Smooth muscle cell (in vitro differentiated cells): Measurements from ENCODE around the gene ISLR2. TPM values are rescaled to one million over a fixed set of nuclear protein-coding genes. Genes with fewer than 3 reads are reported as not detected.

Experiments used
- DNase-seq: peaks from one replicate; lab custom pipeline; 2025; ENCODE audit not compliant: unreplicated experiment; lab: John Stamatoyannopoulos, UW
- H2AFZ ChIP-seq: fragments of 200-600 bp; sonication (generic); 2 replicates; pipeline ENCODE4 v1.6.0; 2016; ENCODE audit warnings: antibody characterized with exemption, low read depth, mild to moderate bottlenecking
- H3F3A ChIP-seq: fragments of 200-600 bp; sonication (generic); 2 replicates; pipeline ENCODE4 v1.6.0; 2017; ENCODE audit warnings: antibody characterized with exemption, low read depth
- H3K27ac ChIP-seq: fragments of 200-600 bp; sonication (generic); 2 replicates; pipeline ENCODE4 v1.5.1; 2016; ENCODE audit warnings: low read depth, mild to moderate bottlenecking
- H3K27me3 ChIP-seq: fragments of 200-600 bp; sonication (generic); 2 replicates; pipeline ENCODE4 v1.6.1; 2016; ENCODE audit warnings: low read depth, mild to moderate bottlenecking
- H3K36me3 ChIP-seq: fragments of 200-600 bp; sonication (generic); 2 replicates; pipeline ENCODE4 v1.5.1; 2016; ENCODE audit warnings: low read depth
- H3K4me1 ChIP-seq: fragments of 200-600 bp; sonication (generic); 2 replicates; pipeline ENCODE4 v1.5.1; 2016; ENCODE audit warnings: low read depth
- H3K4me2 ChIP-seq: fragments of 200-600 bp; sonication (generic); 2 replicates; pipeline ENCODE4 v1.6.0; 2016; ENCODE audit warnings: mild to moderate bottlenecking
- H3K4me3 ChIP-seq: fragments of 200-600 bp; sonication (generic); 2 replicates; pipeline ENCODE4 v1.5.1; 2016; ENCODE audit warnings: mild to moderate bottlenecking
- H3K79me2 ChIP-seq: fragments of 200-600 bp; sonication (generic); 2 replicates; pipeline ENCODE4 v1.6.0; 2016; ENCODE audit warnings: low read depth, mild to moderate bottlenecking
- H3K9ac ChIP-seq: fragments of 200-600 bp; sonication (generic); 2 replicates; pipeline ENCODE4 v1.6.0; 2016; ENCODE audit warnings: low read depth
- H3K9me3 ChIP-seq: fragments of 200-600 bp; sonication (generic); replicated peaks from 2 replicates; pipeline ENCODE4 v1.5.1; 2016; ENCODE audit warnings: low read depth
- H4K20me1 ChIP-seq: fragments of 200-600 bp; sonication (generic); 2 replicates; pipeline ENCODE4 v1.6.0; 2016; ENCODE audit warnings: low read depth
- CTCF ChIP-seq: fragments of 200-600 bp; sonication (generic); IDR thresholded peaks from 2 replicates; pipeline ENCODE4 v1.5.1; 2017; ENCODE audit warnings: borderline replicate concordance, mild to moderate bottlenecking, antibody characterized with exemption; ENCODE audit not compliant: insufficient read depth, poor library complexity, severe bottlenecking
- WGBS: methylation state at CpG from one replicate; pipeline ENCODE4 v1.1.7; 2016; ENCODE audit warnings: low lambda C conversion rate; 5-methylcytosine and 5-hydroxymethylcytosine counted together
- polyA plus RNA-seq: library from polyadenylated mRNA; unstranded; fragments of >200 nt; fragmentation: Nextera tagmentation; extraction: Ambion mirVana; gene quantifications from 2 replicates; pipeline ENCODE4 v1.2.1, GENCODE V29; 2016
- total RNA-seq: library from RNA; depleted of rRNA; stranded (reverse); fragments of >200 nt; gene quantifications from 2 replicates; pipeline ENCODE4 v1.2.3, GENCODE V29; 2014

Gene ISLR2
- total and polyA plus RNA-seq, 2 experiments from 2014 or later: 3.0 to 3.8 TPM

GRCh38 chr15:74179101-74179841 lies 48.9 kb downstream of the ISLR2 start:
- Histone ChIP-seq H3K9ac (no peak overlapping the region), H3K27ac (peak overlapping the region; percentile 76), H3K79me2 (no peaks in the 10 kb centered on the region), H2AFZ (no peak overlapping the region), H4K20me1 (no peaks in the 10 kb centered on the region), H3K4me1 (peaks cover 27% of the 10 kb centered on the region), H3K9me3 (no peaks in the 10 kb centered on the region), H3K36me3 (no peaks in the 10 kb centered on the region), H3K27me3 (no peaks in the 10 kb centered on the region), H3F3A (peaks cover 55% of the 10 kb centered on the region), H3K4me3 (no peak overlapping the region), H3K4me2 (peak overlapping the region; percentile 43)
- peak; percentile 41 for DNase-seq
- WGBS: 44% methylated on average over 13 of the region's 13 CpGs
- no peak for TF ChIP-seq CTCF

- Histone ChIP-seq H2AFZ (no peak overlapping the region), H3K4me3 (no peak overlapping the region)
Observed at GRCh38 chr15:74179983-74180880, 49.8 kb downstream of the ISLR2 start.

GRCh38 chr15:74180881-74181602 lies 50.7 kb downstream of the ISLR2 start:
- Histone ChIP-seq H3F3A (peaks cover 45% of the 10 kb centered on the region), H3K79me2 (no peaks in the 10 kb centered on the region), H3K9me3 (no peaks in the 10 kb centered on the region), H2AFZ (no peak overlapping the region), H3K27ac (peak overlapping the region; percentile 76), H3K4me3 (no peak overlapping the region), H3K4me1 (peaks cover 17% of the 10 kb centered on the region), H4K20me1 (no peaks in the 10 kb centered on the region), H3K27me3 (no peaks in the 10 kb centered on the region), H3K9ac (no peak overlapping the region), H3K36me3 (no peaks in the 10 kb centered on the region), H3K4me2 (no peak overlapping the region)
- DNase-seq: no peak
- 90% methylated on average over 21 of the region's 21 CpGs for WGBS
- TF ChIP-seq CTCF: no peak

More at GRCh38 chr15:74179983-74180880, 49.8 kb downstream of the ISLR2 start:
- peak overlapping the region; percentile 43 for H3K4me2 ChIP-seq
- DNase-seq: no peak
- H3F3A ChIP-seq: peaks cover 51% of the 10 kb centered on the region
- no peaks in the 10 kb centered on the region for H3K27me3 ChIP-seq
- H3K36me3 ChIP-seq: no peaks in the 10 kb centered on the region
- peak overlapping the region; percentile 76 for H3K27ac ChIP-seq
- H3K79me2 ChIP-seq: no peaks in the 10 kb centered on the region
- TF ChIP-seq CTCF: peak; percentile 17
- H3K9ac ChIP-seq: no peak overlapping the region
- peaks cover 21% of the 10 kb centered on the region for H3K4me1 ChIP-seq
- H4K20me1 ChIP-seq: no peaks in the 10 kb centered on the region
- no peaks in the 10 kb centered on the region for H3K9me3 ChIP-seq
- 68% methylated on average over 17 of the region's 17 CpGs for WGBS
